Lower leg skin (tissue), 3 donors: ENCODE measurements around the gene GRSF1.

Experiments
- POLR2A ChIP-seq, 2 donors: fragments of 450-650 bp; IDR thresholded peaks; one replicate each; pipeline ENCODE4 v1.6.1; 2016 to 2017; ENCODE audit warnings: antibody characterized with exemption in 2 of 2, mild to moderate bottlenecking in 1 of 2, moderate library complexity in 1 of 2
- TF ChIP-seq, protein P1 (sequence below), 3 donors: fragments of 450-650 bp; IDR thresholded peaks; one replicate each; pipeline ENCODE4 v1.5.1; 2016; ENCODE audit warnings: antibody characterized with exemption in 3 of 3, mild to moderate bottlenecking in 3 of 3, moderate library complexity in 2 of 3

DNA sequence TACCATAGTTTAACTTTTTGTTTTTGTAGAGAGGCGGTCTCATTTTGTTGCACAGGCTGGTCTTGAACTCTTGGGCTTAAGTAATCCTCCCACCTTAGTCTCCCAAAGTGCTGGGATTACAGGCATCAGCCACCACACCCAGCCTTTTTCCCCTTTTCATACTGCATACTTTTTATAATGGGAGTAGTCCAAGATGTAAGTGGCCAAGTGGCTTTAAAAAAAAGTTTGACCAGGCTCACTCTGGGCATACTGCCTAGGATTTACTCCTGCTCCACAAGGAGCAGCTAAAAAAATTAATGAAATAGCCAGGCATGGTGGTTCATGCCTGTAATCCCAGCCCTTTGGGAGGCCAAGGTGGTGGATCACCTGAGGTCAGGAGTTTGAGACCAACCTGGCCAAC is 6.0 kb downstream of the GRSF1 start:
- TF ChIP-seq POLR2A (IDR thresholded peaks at IDR 0.05) = no peak
- TF ChIP-seq, protein P1, sequence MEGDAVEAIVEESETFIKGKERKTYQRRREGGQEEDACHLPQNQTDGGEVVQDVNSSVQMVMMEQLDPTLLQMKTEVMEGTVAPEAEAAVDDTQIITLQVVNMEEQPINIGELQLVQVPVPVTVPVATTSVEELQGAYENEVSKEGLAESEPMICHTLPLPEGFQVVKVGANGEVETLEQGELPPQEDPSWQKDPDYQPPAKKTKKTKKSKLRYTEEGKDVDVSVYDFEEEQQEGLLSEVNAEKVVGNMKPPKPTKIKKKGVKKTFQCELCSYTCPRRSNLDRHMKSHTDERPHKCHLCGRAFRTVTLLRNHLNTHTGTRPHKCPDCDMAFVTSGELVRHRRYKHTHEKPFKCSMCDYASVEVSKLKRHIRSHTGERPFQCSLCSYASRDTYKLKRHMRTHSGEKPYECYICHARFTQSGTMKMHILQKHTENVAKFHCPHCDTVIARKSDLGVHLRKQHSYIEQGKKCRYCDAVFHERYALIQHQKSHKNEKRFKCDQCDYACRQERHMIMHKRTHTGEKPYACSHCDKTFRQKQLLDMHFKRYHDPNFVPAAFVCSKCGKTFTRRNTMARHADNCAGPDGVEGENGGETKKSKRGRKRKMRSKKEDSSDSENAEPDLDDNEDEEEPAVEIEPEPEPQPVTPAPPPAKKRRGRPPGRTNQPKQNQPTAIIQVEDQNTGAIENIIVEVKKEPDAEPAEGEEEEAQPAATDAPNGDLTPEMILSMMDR (IDR thresholded peaks at IDR 0.05) = no peak
